Measurements from ENCODE around the gene H6PD.

The H6PD gene

DNA sequence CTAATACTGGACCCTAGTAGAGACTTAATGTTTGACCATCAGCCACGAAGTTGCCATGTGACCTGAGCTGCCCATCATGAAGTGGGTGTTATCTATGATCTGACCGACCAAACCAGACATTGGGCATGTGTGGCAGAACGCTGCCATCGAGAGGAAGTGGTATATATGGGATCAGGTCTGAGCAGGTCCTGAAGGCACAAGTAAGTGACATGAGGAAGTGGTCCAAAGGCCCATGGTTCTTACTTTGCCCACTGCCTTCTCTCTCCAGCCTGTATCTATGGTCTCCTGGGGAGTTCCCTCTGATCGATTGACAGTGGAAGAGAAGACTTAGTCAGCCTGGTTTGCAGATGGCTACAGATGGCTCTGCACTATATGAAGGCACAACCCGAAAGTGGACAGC, 66.0 kb downstream of the H6PD start:
- DNase-seq = no peak

DNA sequence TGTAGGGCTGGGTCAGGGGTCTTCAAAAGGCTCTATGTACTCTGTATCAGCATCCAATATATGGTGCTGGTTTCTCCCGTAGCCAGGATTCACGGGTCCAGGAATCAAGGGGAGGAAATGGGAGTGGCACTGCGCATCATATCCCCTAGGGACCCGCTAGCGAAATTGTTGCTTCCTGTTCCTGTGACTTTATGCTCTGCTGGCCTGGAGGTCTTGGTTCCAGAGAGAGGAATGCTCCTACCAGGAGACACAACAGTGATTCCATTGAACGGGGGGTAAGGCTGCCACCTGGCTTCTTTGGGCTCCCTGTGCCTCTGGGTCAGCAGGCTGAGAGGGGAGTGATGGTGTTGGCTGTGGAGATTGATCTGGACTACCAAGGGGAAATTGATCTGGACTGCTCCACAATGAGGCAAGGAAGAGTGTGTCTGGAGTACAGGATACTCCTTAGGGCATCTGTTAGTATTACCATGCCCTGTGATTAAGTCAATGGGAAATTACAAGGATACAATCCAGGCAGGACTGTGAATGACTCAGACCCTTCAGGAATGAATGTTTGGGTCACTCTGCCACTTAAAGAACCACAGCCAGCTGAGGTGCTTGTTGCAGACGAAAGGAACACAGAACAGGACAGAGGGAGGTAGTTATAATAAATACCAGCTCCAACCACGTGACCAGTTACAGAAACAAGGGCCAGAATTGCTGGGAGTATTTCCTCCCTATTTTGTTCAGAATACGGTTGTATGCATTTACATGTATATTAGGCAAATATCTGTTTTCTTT, 68.4 kb downstream of the H6PD start:
- DNase-seq = no peak

DNA sequence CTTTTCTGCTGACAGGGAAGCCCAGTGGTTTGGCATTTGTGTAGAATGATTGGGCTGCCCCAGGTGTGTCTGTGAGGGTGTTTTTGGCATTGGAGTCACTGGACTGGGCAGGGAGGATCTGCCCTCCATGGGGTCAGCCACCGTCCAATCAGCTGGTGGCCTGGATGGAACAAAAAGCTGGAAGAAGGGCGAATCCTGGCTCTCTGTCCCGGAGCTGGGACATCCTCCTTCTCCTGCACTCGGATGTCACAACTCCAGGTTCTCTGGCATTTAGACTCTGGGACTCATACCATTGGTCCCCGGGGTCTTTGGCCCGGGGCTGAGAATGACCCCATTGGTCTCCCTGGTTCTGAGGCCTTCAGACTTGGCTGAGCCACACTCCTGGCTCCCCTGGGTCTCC, 69.3 kb downstream of the H6PD start:
- DNase-seq = no peak

DNA sequence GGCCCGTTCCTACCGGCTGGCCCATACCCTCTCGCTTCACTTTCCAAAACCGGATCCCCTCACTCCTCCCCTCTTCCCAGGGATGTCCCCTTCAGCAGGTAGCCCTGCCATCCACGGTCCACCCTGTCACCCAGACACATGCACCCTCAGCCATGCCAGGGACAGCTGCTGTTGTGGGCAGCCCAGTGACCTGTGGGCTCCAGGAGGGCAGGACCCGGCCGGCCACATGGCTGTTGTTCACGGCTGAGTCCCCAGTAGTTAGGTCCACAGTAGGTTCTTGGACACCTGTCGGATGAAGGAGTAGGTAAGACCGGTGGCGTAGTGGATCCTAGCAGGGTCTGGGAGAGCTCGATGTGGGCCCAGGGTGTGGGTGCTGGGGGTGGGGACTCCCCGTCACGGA, 70.6 kb downstream of the H6PD start:
- DNase-seq = no peak

DNA sequence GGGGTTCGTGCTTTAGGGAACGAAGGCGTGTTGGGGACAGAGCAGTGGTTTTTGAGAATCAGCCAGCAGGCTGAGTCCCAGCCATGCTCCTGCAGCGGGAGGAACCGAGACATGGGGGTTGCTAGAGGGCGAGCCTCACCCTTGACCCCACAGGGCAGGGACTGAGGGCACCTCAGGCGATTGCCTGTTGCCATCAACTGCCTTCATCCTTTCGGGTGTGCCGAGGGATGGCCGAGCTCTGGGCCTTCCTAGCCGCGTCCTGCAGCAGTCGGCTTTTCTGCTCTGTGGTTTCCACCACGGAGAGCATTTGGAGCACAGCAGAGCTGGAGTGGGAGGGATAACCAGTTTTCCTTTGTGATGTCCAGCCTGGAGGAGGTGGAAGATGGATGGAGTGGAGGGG, 71.4 kb downstream of the H6PD start:
- no peak for DNase-seq

DNA sequence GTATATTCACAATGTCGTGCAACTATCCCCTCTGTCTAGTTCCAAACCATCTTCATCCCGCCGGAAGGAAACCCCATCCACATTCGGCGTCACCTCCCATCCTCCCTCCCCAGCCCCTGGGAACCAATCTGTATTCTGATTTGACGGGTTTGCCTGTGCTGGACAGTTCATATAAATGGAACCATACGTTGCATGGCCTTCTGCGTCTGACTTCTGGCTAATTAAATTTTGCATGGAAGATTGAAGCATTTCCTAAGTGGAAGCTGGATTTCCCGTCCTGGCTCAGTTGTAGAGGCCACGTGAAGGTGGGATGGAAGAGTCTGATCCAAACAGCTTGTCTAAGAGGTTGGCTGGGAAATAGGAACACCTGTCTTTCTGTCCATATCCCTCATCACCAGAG, 72.7 kb downstream of the H6PD start:
- DNase-seq = no peak

DNA sequence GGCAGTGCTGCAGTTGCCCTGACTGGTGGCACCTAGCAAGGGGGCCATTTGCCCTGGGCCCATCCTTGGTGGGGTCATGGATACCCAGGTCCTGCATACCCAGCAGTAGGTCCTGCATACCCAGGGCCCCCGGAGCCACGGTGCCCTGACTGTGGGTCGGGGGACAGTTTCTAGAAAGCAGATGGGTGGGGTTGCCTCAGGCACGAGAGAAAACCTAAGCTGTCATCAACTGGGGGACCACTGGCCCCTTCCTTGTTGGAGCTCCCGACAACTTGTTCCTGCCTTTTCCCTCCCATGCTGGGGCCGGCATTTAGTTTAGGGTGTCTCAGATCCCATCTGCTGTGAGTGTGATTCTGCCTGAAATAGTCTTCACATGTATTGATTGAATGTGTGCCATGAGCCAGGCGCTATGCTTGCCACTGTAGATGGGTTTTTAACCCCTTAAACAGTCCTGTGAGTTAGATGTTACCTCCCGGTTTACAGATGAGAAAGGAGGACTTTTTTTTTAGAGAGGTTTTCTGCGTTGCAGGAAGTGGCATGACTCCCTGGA, 73.7 kb downstream of the H6PD start:
- no peak for DNase-seq

DNA sequence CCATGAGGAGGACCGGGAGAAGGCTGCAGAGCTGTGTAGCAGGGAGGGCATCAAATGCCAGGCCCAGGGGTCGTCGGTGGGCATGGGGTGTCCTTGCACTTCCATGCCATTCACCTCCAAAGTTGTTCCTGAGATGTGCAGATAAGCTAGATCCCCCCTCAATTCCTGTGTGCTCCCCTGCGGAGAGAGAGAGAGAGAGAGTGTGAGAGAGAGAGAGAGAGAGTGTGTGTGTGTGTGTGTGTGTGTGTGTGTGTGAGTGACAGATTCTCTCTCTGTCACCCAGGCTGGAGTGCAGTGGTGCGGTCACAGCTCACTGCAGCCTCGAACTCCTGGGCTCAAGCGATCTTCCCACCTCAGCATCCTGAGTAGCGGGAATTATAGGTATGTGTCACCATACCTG, 74.5 kb downstream of the H6PD start:
- DNase-seq = no peak

DNA sequence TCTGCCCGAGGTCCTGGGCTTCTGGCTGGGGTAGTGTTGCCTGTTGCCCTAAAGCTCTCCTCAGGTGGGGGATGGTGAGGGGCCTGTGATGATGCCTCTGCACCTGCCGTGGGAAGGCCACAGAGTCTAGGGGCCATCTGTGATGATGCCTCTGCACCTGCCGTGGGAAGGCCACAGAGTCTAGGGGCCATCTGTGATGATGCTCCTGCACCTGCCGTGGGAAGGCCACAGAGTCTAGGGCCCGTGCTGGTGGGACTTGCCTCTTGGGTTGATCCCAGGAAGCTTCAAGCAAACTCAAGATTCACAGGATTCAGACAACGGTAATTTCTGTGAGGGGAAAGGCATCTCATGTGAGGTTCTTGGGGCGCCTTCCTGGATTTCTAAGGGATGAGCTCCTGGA, 75.4 kb downstream of the H6PD start:
- no peak for DNase-seq

DNA sequence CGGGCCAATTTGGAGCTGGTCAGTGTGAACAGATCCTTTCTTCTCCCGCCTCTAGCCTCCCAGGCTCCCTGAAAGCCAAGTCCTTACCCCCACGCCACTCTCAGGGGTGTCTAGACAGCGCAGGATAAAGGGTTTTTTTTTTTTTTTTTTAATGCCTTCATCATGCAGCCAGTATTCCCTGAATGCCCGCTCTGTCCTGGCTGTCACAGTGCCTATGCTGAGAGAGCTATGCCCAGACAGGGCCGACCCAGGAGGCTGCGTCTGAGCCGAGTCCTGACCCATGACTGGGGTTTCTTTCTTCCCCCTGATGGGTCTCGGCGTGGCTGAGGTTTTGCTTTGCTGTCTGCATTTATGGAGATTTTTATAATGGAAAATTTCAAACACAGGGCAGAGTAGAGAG, 76.5 kb downstream of the H6PD start:
- DNase-seq = no peak

DNA sequence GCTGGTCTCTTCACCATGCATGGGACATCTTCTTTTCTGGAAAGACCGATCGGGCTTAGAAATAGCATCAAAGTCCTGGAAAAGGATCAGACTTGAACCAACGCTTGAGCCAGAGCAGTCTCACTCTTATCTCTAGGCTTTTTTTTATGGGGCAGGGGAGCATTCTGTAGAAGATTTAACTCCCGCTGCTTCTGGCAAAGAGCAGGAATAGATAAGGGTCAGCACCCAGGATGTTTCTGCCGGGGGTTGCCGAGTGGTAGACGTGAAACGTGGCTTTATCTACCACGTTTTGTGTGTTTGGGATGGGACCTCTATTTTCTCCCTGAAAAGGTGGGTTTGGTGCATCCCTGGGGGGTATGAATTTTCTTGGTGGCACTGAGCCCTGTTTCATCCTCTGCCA, 76.9 kb downstream of the H6PD start:
- DNase-seq = no peak

DNA sequence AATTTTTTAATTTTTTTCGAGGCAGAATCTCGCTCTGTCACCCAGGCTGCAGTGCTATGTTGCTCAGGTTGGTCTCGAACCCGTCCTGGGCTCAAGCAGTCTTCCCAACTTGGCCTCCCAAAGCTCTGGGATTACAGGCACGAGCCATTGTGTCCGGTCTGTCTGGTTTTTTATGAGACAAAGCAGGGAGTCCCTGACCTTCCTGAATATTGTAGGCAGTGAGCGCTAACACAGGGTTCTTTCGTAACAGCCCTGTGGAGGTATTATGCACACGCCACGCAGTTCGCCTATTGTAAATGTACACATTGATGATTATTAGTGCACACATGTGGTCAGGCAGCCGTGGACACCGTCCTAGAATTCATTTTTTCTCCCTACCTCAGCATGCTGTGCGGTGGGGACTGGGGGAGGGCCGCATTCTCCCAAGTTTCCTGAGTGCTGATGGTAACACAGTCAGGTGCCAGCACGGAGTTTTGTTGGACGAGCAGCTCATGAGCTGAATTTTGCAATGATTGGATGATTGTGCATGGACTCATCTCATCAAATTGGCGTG, 77.7 kb downstream of the H6PD start:
- no peak for DNase-seq

DNA sequence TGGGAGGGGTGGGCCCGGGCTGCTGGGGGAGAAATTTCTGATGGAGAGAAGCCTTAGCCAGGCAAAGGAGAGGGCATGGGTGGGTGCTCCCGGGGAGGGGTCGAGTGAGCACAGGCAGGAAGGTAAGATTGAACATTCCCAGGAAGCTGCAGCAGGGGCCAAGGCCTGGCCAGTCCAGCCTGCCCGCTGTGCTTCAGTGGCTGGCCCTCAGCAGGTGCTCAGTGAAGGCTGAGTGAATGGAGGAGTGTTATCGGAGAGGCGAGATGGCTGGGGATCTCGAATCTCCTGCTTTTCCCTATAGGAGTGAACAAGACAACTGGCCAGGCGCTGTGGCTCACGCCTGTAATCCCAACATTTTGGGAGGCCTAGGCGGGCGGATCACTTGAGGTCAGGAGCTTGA, 79.0 kb downstream of the H6PD start:
- no peak for DNase-seq

DNA sequence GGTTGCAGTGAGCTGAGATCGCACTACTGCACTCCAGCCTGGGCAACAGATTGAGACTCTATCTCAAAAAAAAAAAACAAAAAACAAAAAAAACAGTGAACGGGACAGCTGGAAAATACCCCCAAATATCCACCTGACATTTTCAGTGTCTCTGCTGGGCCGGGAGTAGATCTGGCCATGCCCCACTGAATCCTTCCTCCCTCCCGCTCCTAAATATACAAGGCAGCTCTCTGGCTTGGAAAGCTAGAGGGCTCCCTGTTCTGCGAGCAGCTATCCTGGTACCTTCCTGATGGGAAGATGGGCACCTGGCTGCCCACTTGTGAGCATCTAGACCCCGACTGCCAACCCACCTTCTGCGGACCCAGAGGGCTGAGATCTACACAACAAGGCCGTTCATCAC, 79.5 kb downstream of the H6PD start:
- no peak for DNase-seq

DNA sequence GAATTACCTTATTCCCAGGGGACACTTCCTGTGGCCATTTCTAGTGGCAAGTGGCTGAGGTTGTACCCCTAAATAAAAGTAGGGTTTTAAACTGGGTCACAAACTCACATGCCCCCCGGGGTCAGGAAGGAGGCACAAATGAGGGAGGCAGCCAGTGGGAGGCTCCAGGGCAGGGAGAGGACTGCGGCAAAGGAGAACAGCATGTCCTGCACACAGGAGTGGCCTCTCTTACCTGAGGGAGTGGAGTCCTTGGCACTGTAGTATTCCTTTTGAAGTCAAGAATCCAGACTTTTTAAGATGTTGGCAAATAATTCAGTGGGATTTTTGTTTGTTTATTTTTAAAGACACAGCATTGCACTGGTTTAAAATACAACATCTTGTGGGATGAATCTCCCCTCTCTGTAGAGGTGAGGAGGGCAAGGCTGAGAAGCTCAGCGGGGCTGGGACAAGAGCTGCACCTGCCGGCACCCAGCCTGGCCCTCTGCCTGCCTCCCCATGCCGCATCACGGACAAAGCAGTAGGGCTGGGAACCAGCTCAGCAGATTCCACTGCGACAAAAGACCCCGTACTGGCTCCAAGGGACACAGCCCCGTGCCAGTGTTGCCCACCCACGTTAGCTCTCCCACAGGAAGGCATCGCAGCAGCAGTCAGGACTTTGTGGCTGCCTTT, 80.3 kb downstream of the H6PD start:
- no peak for DNase-seq

DNA sequence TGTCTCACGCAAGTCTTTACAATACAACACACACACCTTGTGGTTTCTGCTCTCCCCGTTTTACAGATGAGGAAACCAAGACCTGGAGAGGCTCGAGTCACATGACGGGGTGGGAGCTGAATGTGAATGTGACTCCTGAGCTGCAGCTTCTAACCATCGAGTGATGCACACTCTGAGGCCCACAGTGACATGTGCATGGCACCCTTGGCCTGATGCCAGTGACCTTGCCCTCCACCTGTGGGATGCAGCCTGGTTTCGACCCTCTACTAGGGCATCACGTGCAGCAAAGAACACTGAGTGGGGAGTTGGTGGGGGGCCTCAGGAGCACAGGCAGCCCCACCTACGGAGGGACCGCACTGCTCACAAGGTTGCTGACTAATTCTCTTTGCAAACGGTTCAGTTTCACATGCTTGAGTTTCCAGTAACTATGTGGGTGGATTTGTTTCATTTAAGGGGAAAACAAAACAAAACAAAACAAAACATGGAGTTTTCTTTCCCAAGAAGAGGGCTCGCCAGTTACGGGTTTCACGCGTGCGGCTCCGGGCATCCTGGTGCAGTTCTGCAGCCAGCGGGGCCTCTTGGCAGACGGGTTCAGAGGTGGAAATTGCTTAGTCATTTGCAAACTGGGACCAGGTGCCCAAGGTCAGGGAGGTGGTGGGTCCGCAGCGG, 81.0 kb downstream of the H6PD start:
- no peak for DNase-seq

DNA sequence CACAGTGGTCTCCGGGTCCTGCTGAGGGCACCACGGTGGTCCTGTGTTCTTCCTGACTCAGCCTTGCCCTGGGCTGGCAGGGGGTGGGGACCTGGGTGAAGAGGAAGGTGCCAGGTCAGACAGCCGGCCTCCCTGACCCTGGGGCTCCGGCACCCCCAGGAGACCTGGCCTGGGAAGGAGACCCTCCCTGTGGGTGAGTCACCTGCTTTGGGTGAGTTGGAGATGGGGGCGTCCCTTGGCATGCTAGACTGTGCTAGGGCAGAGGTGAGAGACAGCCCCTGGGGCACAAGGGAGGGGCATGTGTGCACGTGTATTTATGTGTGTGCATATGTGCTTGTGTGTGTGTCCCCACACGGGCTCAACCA, 81.5 kb downstream of the H6PD start:
- no peak for DNase-seq

DNA sequence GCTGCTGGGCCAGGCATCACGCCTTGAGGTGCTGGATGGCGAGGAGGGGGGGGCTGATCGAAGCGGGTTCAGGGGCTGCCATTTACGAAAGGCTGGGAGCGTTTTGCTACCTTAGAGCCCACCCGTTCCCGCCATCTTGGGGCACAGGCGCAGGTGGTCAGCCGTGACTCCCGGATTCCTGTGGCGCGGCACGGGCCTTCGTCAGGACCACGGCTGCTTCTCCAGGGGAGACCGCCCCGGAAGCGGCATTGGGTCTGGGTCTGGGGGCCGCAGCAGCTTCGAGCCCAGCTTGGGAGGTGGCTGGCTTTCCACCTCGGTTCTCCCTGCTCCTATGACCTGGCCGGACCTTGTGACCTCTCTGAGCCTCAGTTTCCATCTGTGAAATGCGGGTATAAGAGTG, 81.9 kb downstream of the H6PD start:
- no peak for DNase-seq

DNA sequence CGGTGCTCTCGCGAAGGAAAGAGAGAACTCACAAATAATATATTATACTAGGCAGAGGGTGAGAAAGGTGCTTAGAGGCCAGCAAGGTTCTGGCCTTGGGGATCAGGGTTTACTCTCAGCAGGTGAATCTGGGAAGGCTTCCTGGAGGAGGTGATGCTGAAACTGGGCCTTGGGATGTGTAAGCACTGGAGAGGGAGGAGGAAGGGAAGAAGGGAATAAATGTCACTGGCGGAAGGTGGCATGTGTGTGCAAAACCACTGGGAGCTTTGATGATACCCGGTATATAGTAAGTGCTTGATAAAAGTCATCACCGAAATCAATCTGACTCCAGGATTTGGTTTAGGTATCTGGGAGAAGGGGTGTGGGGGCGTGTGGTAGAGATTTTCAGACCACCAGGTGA, 82.5 kb downstream of the H6PD start:
- DNase-seq = no peak

DNA sequence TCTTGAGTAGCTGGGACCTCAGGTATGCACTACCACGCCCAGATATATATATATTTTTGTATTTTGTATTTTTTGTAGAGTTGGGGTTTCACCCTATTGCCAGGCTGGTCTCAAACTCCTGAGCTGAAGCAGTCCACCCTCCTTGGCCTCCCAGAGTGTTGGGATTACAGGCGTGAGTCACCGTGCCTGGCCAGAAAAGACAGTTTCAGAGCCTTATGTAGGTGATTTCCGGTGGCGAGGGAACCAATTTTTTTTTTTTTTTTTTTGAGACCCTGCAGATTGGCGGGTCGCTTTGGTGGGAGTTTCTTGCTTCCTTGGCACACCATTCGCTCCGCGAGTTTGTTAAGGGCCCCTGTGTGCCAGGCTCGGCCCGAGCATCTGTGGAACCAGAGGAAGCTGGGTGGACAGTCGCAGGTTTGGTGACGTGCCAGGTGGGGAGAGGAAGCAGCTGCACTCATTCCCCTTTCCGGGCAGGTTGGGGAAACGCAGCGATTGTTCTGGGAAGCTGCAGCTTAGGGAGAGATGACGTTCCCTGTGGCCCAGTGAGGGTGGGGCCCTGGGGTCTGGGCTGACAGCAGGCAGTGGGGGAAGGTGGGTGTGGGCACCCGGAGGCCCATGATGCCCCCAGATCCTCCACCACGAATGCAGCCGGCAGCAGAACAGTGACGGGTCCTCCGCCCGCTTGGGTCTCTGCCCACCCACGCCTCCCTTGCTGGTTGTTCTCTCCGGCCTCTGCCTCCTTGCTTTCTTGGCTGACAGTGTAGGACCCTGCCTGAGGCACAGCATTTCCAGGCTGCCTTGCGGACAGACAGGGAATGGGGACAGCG, 83.2 kb downstream of the H6PD start:
- DNase-seq = no peak

DNA sequence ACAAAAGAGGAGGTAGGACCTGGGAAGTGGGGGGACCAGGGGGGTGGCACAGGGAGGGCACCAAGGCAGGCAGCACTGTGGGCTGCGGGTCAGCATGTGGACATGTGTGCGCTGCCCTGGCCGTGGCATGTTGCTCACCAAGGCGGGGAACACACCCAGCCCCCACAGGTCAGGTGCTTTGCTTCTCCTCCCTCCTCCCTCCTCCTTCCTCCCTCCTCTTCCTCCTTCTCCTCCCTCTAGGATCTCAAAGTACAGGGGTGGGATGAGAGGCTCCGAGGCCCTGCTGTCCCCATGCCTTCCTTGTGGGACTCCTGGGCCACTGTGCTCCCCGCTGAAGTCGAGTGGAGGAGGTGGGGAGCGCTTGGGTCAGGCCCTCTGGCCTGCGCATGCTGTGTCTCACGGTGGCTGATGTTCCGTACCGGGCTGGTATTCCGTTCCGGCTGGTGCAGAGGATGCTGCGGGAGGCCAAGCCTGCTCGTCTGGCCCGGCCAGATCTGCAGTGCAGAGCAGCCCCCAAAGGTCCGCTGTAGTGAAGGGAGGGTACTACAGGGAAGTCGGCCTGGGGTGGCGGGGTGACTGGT, 84.7 kb downstream of the H6PD start:
- no peak for DNase-seq

DNA sequence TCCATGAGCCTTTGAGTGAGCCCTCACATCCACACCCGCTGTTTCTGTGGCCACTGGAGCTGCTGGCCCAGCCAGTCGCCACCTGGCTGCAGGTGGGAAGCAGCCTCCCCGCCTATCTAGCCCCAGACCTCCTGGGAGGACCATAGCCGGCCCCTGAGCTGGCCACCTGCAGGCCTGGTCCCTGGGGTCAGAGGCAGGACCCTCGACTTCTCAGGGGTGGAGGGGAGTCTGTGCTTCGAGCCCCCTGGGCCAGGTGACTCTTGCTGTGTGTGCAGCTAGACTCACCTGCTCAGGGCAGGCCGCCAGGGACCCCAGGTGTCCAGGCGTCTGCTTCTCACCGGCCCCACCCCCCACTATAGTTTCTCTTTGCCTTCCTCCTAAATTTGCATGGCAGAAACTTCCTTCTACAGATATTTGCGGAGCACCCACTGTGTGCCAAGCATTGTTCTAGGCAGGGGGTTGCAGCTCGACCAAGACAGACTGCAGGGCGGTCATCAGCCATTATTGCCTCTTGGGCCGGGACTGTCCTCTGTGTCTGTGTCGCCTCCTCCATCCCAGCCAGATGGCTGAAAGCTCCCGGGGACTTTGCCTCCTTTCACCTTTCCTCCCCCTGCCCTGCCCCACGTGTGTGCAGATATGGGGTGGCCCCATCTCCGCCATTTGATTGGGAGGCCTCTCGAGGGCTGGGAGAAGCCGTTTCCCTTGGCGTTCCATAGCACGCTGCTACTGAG, 85.4 kb downstream of the H6PD start:
- no peak for DNase-seq
